ENCODE results near the gene UCK2.

DNA sequence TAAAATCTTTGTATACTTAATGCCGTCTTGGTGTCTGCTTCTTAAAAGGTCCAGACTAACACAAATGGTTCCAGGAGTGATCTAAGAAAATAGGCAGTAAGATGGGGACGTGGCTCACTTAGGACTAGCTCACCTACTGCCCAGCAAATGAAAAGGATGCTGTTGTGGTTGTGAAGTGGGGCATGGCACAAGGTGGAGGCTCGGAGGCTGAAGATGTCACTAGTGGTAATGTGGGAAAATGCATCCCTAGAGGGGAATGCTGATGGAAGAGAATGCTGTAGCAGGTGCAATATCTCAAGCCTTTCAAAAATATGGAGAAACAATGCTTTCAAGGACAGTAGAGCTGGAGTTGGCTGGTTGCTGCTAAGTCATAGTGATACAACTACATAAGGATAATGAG, 11.3 kb upstream of the UCK2 start:
- no peak for TF ChIP-seq EZH2 (IDR thresholded peaks at IDR 0.05; ENCODE audit: insufficient read depth, low read length)
- TF ChIP-seq, protein P1, sequence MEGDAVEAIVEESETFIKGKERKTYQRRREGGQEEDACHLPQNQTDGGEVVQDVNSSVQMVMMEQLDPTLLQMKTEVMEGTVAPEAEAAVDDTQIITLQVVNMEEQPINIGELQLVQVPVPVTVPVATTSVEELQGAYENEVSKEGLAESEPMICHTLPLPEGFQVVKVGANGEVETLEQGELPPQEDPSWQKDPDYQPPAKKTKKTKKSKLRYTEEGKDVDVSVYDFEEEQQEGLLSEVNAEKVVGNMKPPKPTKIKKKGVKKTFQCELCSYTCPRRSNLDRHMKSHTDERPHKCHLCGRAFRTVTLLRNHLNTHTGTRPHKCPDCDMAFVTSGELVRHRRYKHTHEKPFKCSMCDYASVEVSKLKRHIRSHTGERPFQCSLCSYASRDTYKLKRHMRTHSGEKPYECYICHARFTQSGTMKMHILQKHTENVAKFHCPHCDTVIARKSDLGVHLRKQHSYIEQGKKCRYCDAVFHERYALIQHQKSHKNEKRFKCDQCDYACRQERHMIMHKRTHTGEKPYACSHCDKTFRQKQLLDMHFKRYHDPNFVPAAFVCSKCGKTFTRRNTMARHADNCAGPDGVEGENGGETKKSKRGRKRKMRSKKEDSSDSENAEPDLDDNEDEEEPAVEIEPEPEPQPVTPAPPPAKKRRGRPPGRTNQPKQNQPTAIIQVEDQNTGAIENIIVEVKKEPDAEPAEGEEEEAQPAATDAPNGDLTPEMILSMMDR (IDR thresholded peaks at IDR 0.05; ENCODE audit: insufficient read depth, low read depth, low read length): no peak
